ENCODE data around the gene ZNF521. TPM values are rescaled to one million over a fixed set of nuclear protein-coding genes. Genes with fewer than 3 reads are reported as not detected.

Gene ZNF521
- total and polyA plus RNA-seq, 2 experiments from 2014 or later, result 3.1 to 9.2 TPM

- H3K27ac ChIP-seq (ENCODE audit: low read depth), result no peak overlapping the region
- TF ChIP-seq STAT1 (IDR thresholded peaks at IDR 0.05; ENCODE audit: unreplicated experiment) (no peak), EZH2 (IDR thresholded peaks at IDR 0.05; ENCODE audit: low read depth, unreplicated experiment) (no peak), REST (IDR thresholded peaks at IDR 0.05; ENCODE audit: unreplicated experiment) (no peak), ZNF114 (CRISPR knock-in tag; IDR thresholded peaks at IDR 0.05) (no peak), JUNB (IDR thresholded peaks at IDR 0.05; ENCODE audit: unreplicated experiment) (no peak), ZNF331 (CRISPR knock-in tag; IDR thresholded peaks at IDR 0.05; ENCODE audit: low read depth) (no peak), POLR2AphosphoS5 (IDR thresholded peaks at IDR 0.05; ENCODE audit: low read depth) (no peak), ETS1 (IDR thresholded peaks at IDR 0.05) (no peak)
- no peaks in the 10 kb centered on the region for H3K27me3 ChIP-seq (ENCODE audit: insufficient read depth)
- no peak overlapping the region for H2AFZ ChIP-seq
- H3K4me1 ChIP-seq (ENCODE audit: insufficient read depth), result peaks cover 19% of the 10 kb centered on the region
- H4K20me1 ChIP-seq (replicated peaks; ENCODE audit: insufficient read depth), result no peaks in the 10 kb centered on the region; the same call in 1 of the 2 replicates
- H3K9me2 ChIP-seq (ENCODE audit: insufficient read depth), result no peaks in the 10 kb centered on the region
- H3K36me3 Mint-ChIP-seq (ENCODE audit: low read depth), result no peaks in the 10 kb centered on the region
- no peaks in the 10 kb centered on the region for H3K36me3 ChIP-seq (ENCODE audit: insufficient read depth)
- peaks cover 37% of the 10 kb centered on the region for H3K4me1 Mint-ChIP-seq
- H3F3A ChIP-seq (replicated peaks; ENCODE audit: low read depth), result no peaks in the 10 kb centered on the region
- H3K9me3 Mint-ChIP-seq, result no peaks in the 10 kb centered on the region
- no peaks in the 10 kb centered on the region for H3K27me3 Mint-ChIP-seq (ENCODE audit: insufficient read depth, low read depth, poor library complexity)
- DNase-seq (ENCODE audit: low spot score) (no peak), ATAC-seq (no peak)
- H3K79me2 ChIP-seq (replicated peaks; ENCODE audit: insufficient read depth), result no peaks in the 10 kb centered on the region
- no peak overlapping the region for H3K4me3 Mint-ChIP-seq
- H3K4me3 ChIP-seq, result no peak overlapping the region
- no peak overlapping the region for H3K27ac Mint-ChIP-seq
- no peak overlapping the region for H3K4me2 ChIP-seq
Measured at GRCh38 chr18:25175558-25176517, 176.1 kb downstream of the ZNF521 start.

GRCh38 chr18:25174324-25174723 lies 177.6 kb downstream of the ZNF521 start:
- Histone ChIP-seq H3K79me2 (replicated peaks; ENCODE audit: insufficient read depth) (no peaks in the 10 kb centered on the region), H3F3A (replicated peaks; ENCODE audit: low read depth) (no peaks in the 10 kb centered on the region), H3K27ac (ENCODE audit: low read depth) (no peak overlapping the region), H3K4me3 (no peak overlapping the region), H3K27me3 (ENCODE audit: insufficient read depth) (no peaks in the 10 kb centered on the region), H3K9me2 (ENCODE audit: insufficient read depth) (no peaks in the 10 kb centered on the region), H2AFZ (no peak overlapping the region), H3K4me1 (ENCODE audit: insufficient read depth) (peaks cover 19% of the 10 kb centered on the region), H3K36me3 (ENCODE audit: insufficient read depth) (no peaks in the 10 kb centered on the region), H4K20me1 (replicated peaks; ENCODE audit: insufficient read depth) (no peaks in the 10 kb centered on the region; the same call in 1 of the 2 replicates), H3K4me2 (0 out of 2 replicates have a peak overlapping the region, but pooled peaks have one; percentile 44)
- Mint-ChIP-seq H3K27me3 (ENCODE audit: insufficient read depth, low read depth, poor library complexity) (no peaks in the 10 kb centered on the region), H3K4me3 (no peak overlapping the region), H3K36me3 (ENCODE audit: low read depth) (no peaks in the 10 kb centered on the region), H3K4me1 (peaks cover 34% of the 10 kb centered on the region), H3K9me3 (no peaks in the 10 kb centered on the region), H3K27ac (peak overlapping the region; percentile 67)
- no peak for TF ChIP-seq REST (IDR thresholded peaks at IDR 0.05; ENCODE audit: unreplicated experiment)
- no peak; the same call in 2 of the 3 replicates for ATAC-seq
- DNase-seq (ENCODE audit: low spot score), result no peak

Measured in GM23338 (cell line).